Right ventricle myocardium inferior (tissue), 1 donor: ENCODE results near the gene FRAT2. TPM values are rescaled to one million over a fixed set of nuclear protein-coding genes. Genes with fewer than 3 reads are reported as not detected.

ENCODE experiments used
- ATAC-seq: fragments of 200-7000 bp; cut with Tn5 transposase; one replicate; pipeline ENCODE4 v1.9.1; 2020; ENCODE audit warnings: mild to moderate bottlenecking, moderate library complexity
- DNase-seq: peaks from one replicate; pipeline ENCODE4 v3.0.0; 2021; ENCODE audit errors: missing footprints
- intact Hi-C: fragments of 100-400 bp; cut with DNase I; formaldehyde crosslinking; loops from one replicate; pipeline ENCODE4 v1.11.0; 2022
- total RNA-seq: library from RNA; stranded (reverse); fragmentation: NEBNext Ultra II Directional; extraction: Animal tissue kit (Norgen Biotek cat#: 25700); gene quantifications from one replicate; pipeline ENCODE4 v1.2.1, GENCODE V29; 2021
- donor health status: DM: no; HTN: yes; CAD: no; lungs with severe emphysema.

The FRAT2 gene
- total RNA-seq, 1 donor from 2014 or later, result 9.1 TPM

GRCh38 chr10:97333351-97333600, 1.3 kb downstream of the FRAT2 start:
- intact Hi-C loops, result loop anchor here (2.0 kb wide), 2 partner anchors 14 to 54 kb away; partner anchors contain the start of gene FRAT1
- DNase-seq (no peak), ATAC-seq (no peak)

DNA sequence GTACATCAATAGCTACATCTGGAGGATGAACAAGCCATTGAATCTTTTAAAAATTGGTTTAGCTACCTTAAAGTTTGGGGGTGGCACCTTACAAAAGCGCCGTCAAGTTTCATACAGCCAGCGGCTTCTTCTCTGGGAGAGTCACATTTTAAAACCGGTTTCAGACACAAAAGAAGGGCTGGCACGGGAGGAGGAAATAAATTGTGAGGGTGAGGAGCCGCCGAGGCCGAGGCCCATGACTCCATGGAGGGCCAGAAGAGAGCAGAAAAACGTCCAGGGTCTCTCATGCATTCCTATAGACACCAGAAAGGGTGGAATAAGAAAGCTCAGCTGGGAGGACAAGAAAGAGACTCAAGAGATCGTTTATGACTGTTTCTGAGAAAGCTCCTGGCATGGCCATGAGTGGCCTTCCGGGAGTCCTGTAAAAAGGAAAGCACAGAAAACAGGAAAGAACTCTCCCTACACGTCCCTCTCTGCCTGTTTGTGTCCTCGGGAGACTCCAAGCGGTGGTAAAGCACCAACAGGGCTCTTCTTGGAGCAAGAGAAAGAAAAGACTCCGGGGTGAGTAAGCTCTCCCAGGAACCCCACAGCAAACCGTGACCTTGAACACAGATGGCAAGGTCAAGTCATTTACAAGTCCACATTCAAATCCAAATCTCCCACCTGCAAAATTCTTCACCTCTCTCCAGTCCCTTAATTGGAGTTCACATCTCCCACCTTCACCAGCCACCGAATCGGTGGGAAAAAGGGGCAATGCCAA, 1.8 kb downstream of the FRAT2 start:
- intact Hi-C loops, result loop anchor here (2.0 kb wide), 2 partner anchors 14 to 54 kb away; partner anchors contain the start of gene FRAT1
- DNase-seq (no peak), ATAC-seq (peak; percentile 30)

DNA sequence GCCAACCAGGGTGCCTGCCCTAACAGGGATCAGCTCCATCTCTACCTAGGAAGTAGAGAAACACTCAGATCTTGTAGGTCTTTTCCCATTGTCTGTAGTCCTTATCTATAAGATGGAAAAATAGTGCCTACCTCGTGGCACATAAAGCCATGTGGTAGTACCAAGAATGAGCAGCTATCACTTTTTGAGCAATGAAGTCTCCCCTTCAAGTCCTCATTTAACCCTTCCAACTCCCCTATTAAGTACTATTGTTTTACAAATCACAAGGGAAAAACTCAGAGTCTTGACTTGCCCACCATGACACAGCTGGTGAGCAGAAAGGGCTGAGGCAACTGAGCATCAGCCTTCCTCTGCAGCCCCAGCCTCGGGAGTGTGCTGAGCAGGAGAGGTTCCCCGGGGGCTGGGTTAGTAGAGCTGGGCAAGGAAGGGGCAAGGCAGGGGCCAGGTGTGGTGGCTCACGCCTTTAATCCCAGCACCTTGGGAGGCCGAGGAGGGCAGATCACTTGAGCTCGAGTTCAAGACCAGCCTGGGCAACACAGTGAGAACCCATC, 3.3 kb downstream of the FRAT2 start:
- ATAC-seq, result no peak
- intact Hi-C loops, result no loop called here
- no peak for DNase-seq

GRCh38 chr10:97329766-97330165, 4.8 kb downstream of the FRAT2 start:
- intact Hi-C loops, result no loop called here
- DNase-seq, result no peak

DNA sequence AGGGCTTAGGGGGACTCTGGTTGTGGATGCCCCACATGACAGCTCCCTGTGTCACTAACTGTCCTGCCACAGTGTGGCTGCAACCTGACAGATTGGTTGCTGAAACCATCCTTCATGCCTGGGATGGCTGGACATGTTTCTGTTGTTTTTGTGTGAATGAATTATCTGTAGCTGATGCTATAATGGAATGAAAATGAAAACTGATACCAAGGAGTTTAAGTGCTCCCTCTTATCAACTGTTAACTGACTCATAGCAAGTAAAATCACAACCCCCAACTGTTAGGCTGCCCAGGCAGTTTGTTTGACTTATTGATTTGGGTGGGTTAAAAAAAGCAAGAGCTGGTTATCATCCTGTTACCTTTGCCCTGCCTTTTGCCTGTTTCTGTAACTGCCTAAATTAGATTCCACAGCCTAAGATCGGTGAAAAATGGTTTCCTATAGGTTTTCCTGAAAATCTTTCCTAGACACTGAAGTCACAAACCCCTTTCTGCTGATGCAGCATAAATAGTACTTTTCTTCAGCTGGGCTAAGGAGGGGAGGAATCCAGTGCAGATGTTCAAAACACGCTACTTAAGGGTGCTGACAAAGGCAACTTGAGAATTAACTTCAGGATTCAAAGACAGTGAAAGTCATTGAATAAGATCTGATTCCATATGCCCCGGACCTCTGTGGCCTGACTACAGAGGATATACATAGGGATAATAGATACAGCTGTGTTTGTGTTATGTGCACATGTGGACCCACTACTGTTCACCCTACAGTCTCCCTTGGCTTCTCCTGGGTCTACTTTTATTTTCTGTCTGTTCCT, 5.7 kb downstream of the FRAT2 start:
- no peak for ATAC-seq
- intact Hi-C loops, result no loop called here
- no peak for DNase-seq

More at GRCh38 chr10:97329766-97330165, 4.8 kb downstream of the FRAT2 start:
- ATAC-seq, result no peak

DNA sequence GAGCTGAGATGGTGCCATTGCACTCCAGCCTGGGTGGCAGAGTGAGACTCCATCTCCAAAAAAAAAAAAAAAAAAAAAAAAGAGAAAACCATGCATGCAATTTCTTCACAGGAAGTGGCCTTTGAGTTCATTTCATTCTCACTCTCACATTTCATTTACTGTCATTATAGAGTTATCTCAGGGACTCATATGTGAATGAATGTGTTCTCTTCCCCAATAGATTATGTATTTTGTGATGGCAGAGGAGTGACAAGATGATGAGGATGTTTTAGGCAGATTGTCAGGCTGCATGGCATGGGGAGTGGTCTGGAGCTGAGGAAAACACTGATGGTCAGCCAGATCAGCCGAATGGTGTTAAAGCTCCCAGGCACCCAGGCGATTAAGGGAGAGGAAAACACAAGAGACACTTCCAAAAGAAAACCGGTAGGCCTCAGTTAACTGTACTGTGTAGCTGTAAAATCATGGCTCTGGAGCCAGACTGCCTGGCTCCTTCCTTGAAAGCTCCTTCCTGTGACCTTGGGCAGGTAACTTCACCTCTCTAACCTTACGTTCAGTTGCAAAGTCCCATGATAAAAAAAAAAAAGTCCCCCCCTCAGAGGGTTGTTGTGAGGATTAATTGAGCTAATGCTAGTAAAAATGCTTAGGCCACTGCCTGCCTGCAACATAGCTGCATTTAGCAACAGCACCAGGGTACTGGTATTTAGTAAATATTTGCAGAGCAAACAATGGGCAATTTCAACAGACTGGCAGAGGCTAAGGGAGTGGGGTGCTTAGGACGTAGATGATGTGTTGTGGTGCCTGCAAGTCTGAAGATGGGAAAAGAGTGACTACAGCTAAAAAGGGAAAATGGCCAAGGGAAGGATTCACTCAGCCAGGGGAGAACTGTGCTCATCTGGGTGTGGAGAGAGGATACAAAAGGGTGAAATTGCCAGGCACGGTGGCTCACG, 6.9 kb downstream of the FRAT2 start:
- ATAC-seq, result no peak
- intact Hi-C loops, result no loop called here
- no peak for DNase-seq

GRCh38 chr10:97325754-97326153, 8.8 kb downstream of the FRAT2 start:
- DNase-seq (no peak), ATAC-seq (no peak)
- intact Hi-C loops, result no loop called here

DNA sequence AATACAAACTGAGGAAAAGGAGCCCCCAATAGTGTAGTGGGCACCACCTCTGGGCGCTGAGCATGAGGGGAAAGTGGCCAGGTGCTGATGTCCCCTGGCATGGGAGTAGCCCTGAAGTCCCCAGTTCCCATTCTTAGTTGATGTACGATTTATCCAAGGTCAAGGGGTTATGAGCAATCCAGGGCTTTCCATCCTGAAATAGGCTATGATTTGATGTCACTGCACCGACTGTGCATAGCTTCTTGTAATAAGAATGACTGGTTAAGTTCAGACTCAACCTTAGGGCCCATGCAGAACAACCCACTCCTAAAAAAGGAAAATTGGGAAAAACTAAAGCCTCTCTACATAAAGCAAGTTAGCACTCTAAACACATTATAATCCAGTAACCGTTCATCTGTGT, 11.0 kb downstream of the FRAT2 start:
- DNase-seq (no peak), ATAC-seq (no peak)
- intact Hi-C loops, result no loop called here

- ATAC-seq, result no peak
- intact Hi-C loops, result no loop called here
- DNase-seq, result no peak
Measured at GRCh38 chr10:97321804-97322190, 12.7 kb downstream of the FRAT2 start.

- ATAC-seq, result peak; percentile 18
Measured at GRCh38 chr10:97321032-97321803, 13.3 kb downstream of the FRAT2 start.

DNA sequence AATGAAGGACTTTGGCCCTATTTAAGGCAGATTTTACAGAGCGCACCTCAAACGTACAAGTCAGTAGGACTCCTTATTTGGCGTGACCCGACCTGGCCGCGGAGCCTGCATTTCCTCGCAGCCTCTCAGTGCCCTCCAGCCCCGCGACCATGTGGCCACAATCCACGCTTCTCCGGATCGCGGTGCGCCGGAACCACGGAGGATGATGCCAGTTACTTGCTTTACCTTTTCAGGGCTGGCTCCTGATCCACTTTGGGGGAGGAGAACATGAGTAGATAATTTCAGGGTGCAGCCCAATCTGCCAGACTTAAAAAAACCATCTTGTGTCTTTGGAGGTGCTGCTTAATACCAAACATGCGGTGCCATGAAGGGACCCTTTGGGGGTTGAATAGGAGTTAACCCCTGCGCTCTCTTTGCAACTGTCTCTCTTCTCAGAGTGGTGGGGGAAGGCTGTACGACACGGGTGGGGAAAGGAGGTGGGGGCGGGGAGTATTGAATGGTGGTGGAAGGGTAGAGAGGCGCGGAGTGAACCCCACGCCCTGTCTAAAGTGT, 14.0 kb downstream of the FRAT2 start:
- DNase-seq (peak; percentile 76), ATAC-seq (no peak)
- intact Hi-C loops, result no loop called here

More at GRCh38 chr10:97321032-97321803, 13.3 kb downstream of the FRAT2 start:
- DNase-seq, result peak; percentile 82
- intact Hi-C loops, result no loop called here

GRCh38 chr10:97319671-97320479, 14.7 kb downstream of the FRAT2 start:
- intact Hi-C loops, result loop anchor here (2.0 kb wide), 1 partner anchor 13 kb away; no protein-coding TSS in a partner anchor
- DNase-seq (peak; percentile 82), ATAC-seq (peak; percentile 40)

DNA sequence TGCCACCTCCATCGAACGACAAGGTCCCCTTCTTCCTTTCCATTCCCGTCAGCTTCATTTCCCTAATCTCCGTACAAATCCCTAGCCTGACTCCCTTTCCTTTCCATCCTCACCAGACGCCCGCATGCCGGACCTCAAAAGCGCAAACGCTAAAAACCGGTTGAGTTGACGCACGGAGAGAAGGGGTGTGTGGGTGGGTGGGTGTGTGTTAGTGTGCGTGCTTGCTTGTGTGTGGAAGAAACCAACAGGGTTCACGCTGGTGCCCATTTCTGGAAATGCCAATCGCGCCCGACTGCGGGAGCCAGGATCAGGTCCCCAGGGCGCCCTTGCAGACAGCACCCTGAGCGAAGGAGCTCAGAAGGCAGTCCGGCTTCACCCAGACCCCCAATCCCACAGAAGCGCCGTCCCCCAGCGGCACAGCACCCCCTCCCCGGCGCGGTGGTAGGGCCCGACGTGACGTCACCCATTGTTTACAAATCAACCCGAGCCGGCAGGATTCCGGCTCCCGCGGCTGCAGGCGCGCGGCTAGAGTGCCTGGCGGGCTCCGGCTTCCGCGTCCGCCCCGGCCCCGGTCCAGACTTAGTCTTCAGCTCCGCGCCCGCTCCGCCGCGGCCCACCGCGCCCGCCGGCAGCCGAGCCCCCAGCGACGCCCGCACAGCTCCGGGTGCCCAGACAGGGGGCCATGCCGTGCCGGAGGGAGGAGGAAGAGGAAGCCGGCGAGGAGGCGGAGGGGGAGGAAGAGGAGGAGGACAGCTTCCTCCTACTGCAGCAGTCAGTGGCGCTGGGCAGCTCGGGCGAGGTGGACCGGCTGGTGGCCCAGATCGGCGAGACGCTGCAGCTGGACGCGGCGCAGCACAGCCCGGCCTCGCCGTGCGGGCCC, 15.5 kb downstream of the FRAT2 start, which contains the start of gene FRAT1:
FRAT1 (plus strand) TSS at position 500 of the 880 bp plus-strand sequence; CDS start at position 683, 183 bp downstream.
- intact Hi-C loops, result loop anchor here (2.0 kb wide), 1 partner anchor 14 kb away; no protein-coding TSS in a partner anchor
- peak; percentile 87 for ATAC-seq
- peak; percentile 97 for DNase-seq

DNA sequence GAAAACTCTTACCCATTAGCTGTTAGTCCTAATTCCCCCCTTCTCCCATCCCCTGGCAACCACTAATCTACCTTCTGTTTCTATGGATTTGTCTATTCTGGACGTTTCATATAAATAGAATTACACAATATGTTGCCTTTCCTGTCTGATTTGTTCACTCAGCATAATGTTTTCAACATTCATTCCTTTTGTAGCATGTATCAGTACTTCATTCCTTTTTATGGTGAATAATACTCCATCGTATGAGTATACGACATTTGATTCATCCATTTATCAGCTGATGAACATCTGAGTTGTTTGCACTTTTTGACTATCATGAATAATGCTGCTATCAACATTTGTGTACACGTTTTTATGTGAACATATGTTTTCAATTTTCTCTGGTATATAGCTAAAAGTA, 19.9 kb downstream of the FRAT2 start:
- intact Hi-C loops, result no loop called here
- ATAC-seq (no peak), DNase-seq (no peak)

DNA sequence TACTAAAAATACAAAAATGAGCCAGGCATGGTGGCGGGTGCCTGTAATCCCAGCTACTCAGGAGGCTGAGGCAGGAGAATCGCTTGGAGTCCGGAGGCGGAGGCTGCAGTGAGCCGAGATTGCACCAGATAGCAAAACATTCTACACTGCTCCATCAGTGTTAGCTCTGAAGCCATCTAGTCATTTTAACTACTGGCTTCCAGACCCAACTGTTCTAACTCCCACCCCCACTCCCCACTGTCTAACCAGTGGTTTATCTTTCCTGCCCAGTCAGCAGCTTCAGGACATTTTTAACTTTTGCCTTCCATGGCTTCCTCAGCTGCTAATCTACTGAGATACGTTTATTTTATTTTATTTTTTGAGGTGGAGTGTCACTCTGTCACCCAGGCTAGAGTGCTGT, 21.6 kb downstream of the FRAT2 start:
- DNase-seq, result no peak
- intact Hi-C loops, result no loop called here
- ATAC-seq, result no peak

- intact Hi-C loops, result no loop called here
- ATAC-seq, result no peak
Measured at GRCh38 chr10:97311111-97311626, 23.4 kb downstream of the FRAT2 start.

More at GRCh38 chr10:97311111-97311626, 23.4 kb downstream of the FRAT2 start:
- no peak for DNase-seq
